NCI-H82 treated with DMSO at 0.1 percent for 48 hours (cell line): Measurements from ENCODE around the gene FAM217B.
"Not testable (repeated sequence)": the region's sequence is repeated elsewhere in the genome, so short reads cannot be mapped to it uniquely, and the experiment has no call there.

Experiments used
- DNase-seq: peaks from one replicate; lab custom pipeline; 2025; ENCODE audit not compliant: unreplicated experiment; lab: John Stamatoyannopoulos, UW

FAM217B gene

GRCh38 chr20:59938221-59938620 is 2.0 kb upstream of the FAM217B start:
- DNase-seq, result no peak

GRCh38 chr20:59938696-59939051 is 1.5 kb upstream of the FAM217B start:
- DNase-seq, result no peak

GRCh38 chr20:59939052-59939878 is 924 bp upstream of the FAM217B start:
- DNase-seq, result no peak

GRCh38 chr20:59939879-59940128 is 385 bp upstream of the FAM217B start:
- no peak for DNase-seq

GRCh38 chr20:59940956-59941294 is 736 bp downstream of the FAM217B start:
- no peak for DNase-seq

- DNase-seq, result no peak
These were observed 2.1 kb downstream of the FAM217B start for GRCh38 chr20:59942245-59942644.

- no peak for DNase-seq
These were observed 4.5 kb downstream of the FAM217B start for GRCh38 chr20:59944726-59945125.

GRCh38 chr20:59945175-59945574 is 5.0 kb downstream of the FAM217B start:
- DNase-seq, result no peak

- DNase-seq, result no peak
These were observed 5.5 kb downstream of the FAM217B start for GRCh38 chr20:59945731-59946130.

- DNase-seq, result no peak
These were observed 7.2 kb downstream of the FAM217B start for GRCh38 chr20:59947376-59947775.

- DNase-seq, result no peak
These were observed 8.0 kb downstream of the FAM217B start for GRCh38 chr20:59948212-59948611.

GRCh38 chr20:59948828-59949720 is 8.9 kb downstream of the FAM217B start:
- DNase-seq, result no peak

GRCh38 chr20:59949911-59950310 is 9.7 kb downstream of the FAM217B start:
- DNase-seq, result no peak

GRCh38 chr20:59954718-59955117 is 14.5 kb downstream of the FAM217B start:
- DNase-seq, result no peak

GRCh38 chr20:59955131-59955796 is 15.1 kb downstream of the FAM217B start:
- peak; percentile 54 for DNase-seq

- DNase-seq, result not testable (repeated sequence)
These were observed 17.4 kb downstream of the FAM217B start for GRCh38 chr20:59957568-59957967.

- DNase-seq, result no peak
These were observed 17.9 kb downstream of the FAM217B start, which contains the start of gene CDH26 for GRCh38 chr20:59958123-59958522. TSS of gene CDH26 (plus strand) at chr20:59958423. CDS start at chr20:59958727, 304 bp downstream.

GRCh38 chr20:59958626-59959025 is 18.4 kb downstream of the FAM217B start:
- no peak for DNase-seq

GRCh38 chr20:59961423-59961822 is 21.2 kb downstream of the FAM217B start:
- no peak for DNase-seq

GRCh38 chr20:59962155-59962554 is 22.0 kb downstream of the FAM217B start:
- DNase-seq, result no peak

- no peak for DNase-seq
These were observed 26.2 kb downstream of the FAM217B start for GRCh38 chr20:59966428-59966827.

GRCh38 chr20:59971428-59971827 is 31.2 kb downstream of the FAM217B start:
- no peak for DNase-seq
